Measurements from ENCODE around the gene AKAP13. TPM values are rescaled to one million over a fixed set of nuclear protein-coding genes. Genes with fewer than 3 reads are reported as not detected.

The AKAP13 gene
- polyA plus RNA-seq, 1 donor from 2014 or later, result 10.0 TPM

GRCh38 chr15:85520650-85521049 is 140.2 kb downstream of the AKAP13 start:
- Histone ChIP-seq H3K27me3 (ENCODE audit: insufficient read depth, low read depth, low read length) (no peaks in the 10 kb centered on the region), H3K79me2 (replicated peaks; ENCODE audit: insufficient read depth, low read length) (no peaks in the 10 kb centered on the region), H3K4me2 (ENCODE audit: low read length) (no peak overlapping the region), H3K9me2 (ENCODE audit: insufficient read depth, low read length) (no peaks in the 10 kb centered on the region), H3K4me3 (ENCODE audit: low read length) (no peak overlapping the region), H3K9me3 (ENCODE audit: low read length) (no peaks in the 10 kb centered on the region), H3K9ac (ENCODE audit: low read length) (no peak overlapping the region), H2AFZ (ENCODE audit: low read depth, low read length) (no peak overlapping the region), H3K27ac (ENCODE audit: low read length) (no peak overlapping the region), H4K20me1 (ENCODE audit: insufficient read depth) (no peaks in the 10 kb centered on the region), H3K36me3 (ENCODE audit: insufficient read depth, low read length) (no peaks in the 10 kb centered on the region), H3F3A (ENCODE audit: insufficient read depth, low read length, poor library complexity, severe bottlenecking) (no peaks in the 10 kb centered on the region)
- no peak for TF ChIP-seq SMC3 (conservative IDR thresholded peaks at IDR 0.05; ENCODE audit: poor library complexity)
- TF ChIP-seq EP300 (conservative IDR thresholded peaks at IDR 0.05; ENCODE audit: poor library complexity, severe bottlenecking), result no peak
- TF ChIP-seq REST (IDR thresholded peaks at IDR 0.05; ENCODE audit: borderline replicate concordance), result no peak
- no peak for TF ChIP-seq EZH2 (IDR thresholded peaks at IDR 0.05; ENCODE audit: borderline replicate concordance, insufficient read depth, low read length, poor library complexity, severe bottlenecking)
- no peak for TF ChIP-seq RAD21 (conservative IDR thresholded peaks at IDR 0.05)
- no peak for TF ChIP-seq POLR2AphosphoS5 (IDR thresholded peaks at IDR 0.05)
- no peak for TF ChIP-seq MXI1 (conservative IDR thresholded peaks at IDR 0.05; ENCODE audit: poor library complexity, severe bottlenecking)
- no peak for TF ChIP-seq TAF1 (IDR thresholded peaks at IDR 0.05; ENCODE audit: low read depth)
- TF ChIP-seq CTCF (IDR thresholded peaks at IDR 0.05; ENCODE audit: poor library complexity, severe bottlenecking), result no peak

GRCh38 chr15:85523530-85523929 is 143.1 kb downstream of the AKAP13 start:
- H3K9ac ChIP-seq (ENCODE audit: low read length), result no peak overlapping the region
- H3K27ac ChIP-seq (ENCODE audit: low read length), result no peak overlapping the region
- no peaks in the 10 kb centered on the region for H3K79me2 ChIP-seq (replicated peaks; ENCODE audit: insufficient read depth, low read length)
- H3K9me3 ChIP-seq (ENCODE audit: low read length), result no peaks in the 10 kb centered on the region
- H4K20me1 ChIP-seq (ENCODE audit: insufficient read depth), result no peaks in the 10 kb centered on the region
- H3K4me3 ChIP-seq (ENCODE audit: low read length), result no peak overlapping the region
- H3F3A ChIP-seq (ENCODE audit: insufficient read depth, low read length, poor library complexity, severe bottlenecking), result no peaks in the 10 kb centered on the region
- no peaks in the 10 kb centered on the region for H3K36me3 ChIP-seq (ENCODE audit: insufficient read depth, low read length)
- H3K4me2 ChIP-seq (ENCODE audit: low read length), result no peak overlapping the region
- no peaks in the 10 kb centered on the region for H3K27me3 ChIP-seq (ENCODE audit: insufficient read depth, low read depth, low read length)
- no peaks in the 10 kb centered on the region for H3K9me2 ChIP-seq (ENCODE audit: insufficient read depth, low read length)
- TF ChIP-seq SMC3 (conservative IDR thresholded peaks at IDR 0.05; ENCODE audit: poor library complexity), result no peak
- TF ChIP-seq TAF1 (IDR thresholded peaks at IDR 0.05; ENCODE audit: low read depth), result no peak
- TF ChIP-seq POLR2AphosphoS5 (IDR thresholded peaks at IDR 0.05), result no peak
- TF ChIP-seq REST (IDR thresholded peaks at IDR 0.05; ENCODE audit: borderline replicate concordance), result no peak
- no peak for TF ChIP-seq MXI1 (conservative IDR thresholded peaks at IDR 0.05; ENCODE audit: poor library complexity, severe bottlenecking)
- no peak for TF ChIP-seq EZH2 (IDR thresholded peaks at IDR 0.05; ENCODE audit: borderline replicate concordance, insufficient read depth, low read length, poor library complexity, severe bottlenecking)
- TF ChIP-seq RAD21 (conservative IDR thresholded peaks at IDR 0.05), result no peak
- TF ChIP-seq CTCF (IDR thresholded peaks at IDR 0.05; ENCODE audit: poor library complexity, severe bottlenecking), result no peak
- TF ChIP-seq EP300 (conservative IDR thresholded peaks at IDR 0.05; ENCODE audit: poor library complexity, severe bottlenecking), result no peak
- no peak overlapping the region for H2AFZ ChIP-seq (ENCODE audit: low read depth, low read length)

Data from neural cell (in vitro differentiated cells).